Nephron progenitor cell (in vitro differentiated cells): ENCODE data around the gene GTF2A1L.

ENCODE experiments used
- DNase-seq: peaks from one replicate; pipeline ENCODE4 v3.0.0; 2021
- H3K27ac Mint-ChIP-seq: 2 replicates; pipeline ENCODE4 v1.8.0; 2021; ENCODE audit warnings: mild to moderate bottlenecking, moderate library complexity, mixed read lengths
- H3K27me3 Mint-ChIP-seq: 2 replicates; pipeline ENCODE4 v1.8.0; 2021; ENCODE audit warnings: mild to moderate bottlenecking, low read depth, mixed read lengths; ENCODE audit not compliant: poor library complexity
- H3K36me3 Mint-ChIP-seq: 2 replicates; pipeline ENCODE4 v1.8.0; 2021; ENCODE audit warnings: low read depth, mixed read lengths
- H3K4me1 Mint-ChIP-seq: 2 replicates; pipeline ENCODE4 v1.8.0; 2021; ENCODE audit warnings: mixed read lengths
- H3K4me3 Mint-ChIP-seq: 2 replicates; pipeline ENCODE4 v1.8.0; 2021; ENCODE audit warnings: mild to moderate bottlenecking, moderate library complexity, mixed read lengths
- H3K9me3 Mint-ChIP-seq: 2 replicates; pipeline ENCODE4 v1.8.0; 2021; ENCODE audit warnings: mild to moderate bottlenecking, moderate library complexity, mixed read lengths
- TF ChIP-seq, protein P1 (sequence below): fragments of 200-600 bp; sonication (generic); IDR thresholded peaks from 2 replicates; pipeline ENCODE4 v1.5.0; 2021; ENCODE audit warnings: antibody characterized with exemption

GTF2A1L gene

DNA sequence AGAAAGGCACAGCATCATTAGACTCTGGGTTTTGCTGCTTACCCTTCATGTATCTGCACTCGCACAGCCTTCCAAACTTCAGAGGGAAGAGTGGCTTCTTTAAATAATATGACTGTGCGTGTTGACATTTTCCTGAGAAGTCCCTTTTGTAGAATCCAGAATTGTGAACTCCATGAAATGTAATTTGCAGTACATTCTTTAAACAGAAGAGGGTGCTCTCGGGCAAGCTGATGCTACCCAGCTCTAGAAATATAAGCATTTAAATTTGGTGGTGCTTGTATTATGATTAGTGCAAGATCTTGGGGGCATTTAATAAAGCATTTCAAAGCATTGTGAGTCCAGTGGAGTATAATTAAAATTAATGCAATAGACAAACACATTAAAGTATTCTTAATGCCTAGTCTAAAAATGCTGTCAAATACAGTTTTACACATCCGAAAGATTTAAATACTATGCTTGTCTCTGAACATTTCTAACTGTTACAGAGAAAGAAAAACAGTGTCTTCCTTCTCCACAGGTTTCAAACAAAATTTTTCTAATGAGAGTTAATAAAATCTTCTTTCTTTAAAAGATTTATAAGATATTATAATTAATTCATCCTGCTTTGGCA lies 17.3 kb upstream of the GTF2A1L start:
- peak; percentile 22 for DNase-seq
- no peaks in the 10 kb centered on the region for H3K9me3 Mint-ChIP-seq
- no peaks in the 10 kb centered on the region for H3K4me1 Mint-ChIP-seq
- no peak overlapping the region for H3K27ac Mint-ChIP-seq
- H3K36me3 Mint-ChIP-seq: peaks cover 9% of the 10 kb centered on the region
- H3K27me3 Mint-ChIP-seq: no peaks in the 10 kb centered on the region
- TF ChIP-seq, protein P1, sequence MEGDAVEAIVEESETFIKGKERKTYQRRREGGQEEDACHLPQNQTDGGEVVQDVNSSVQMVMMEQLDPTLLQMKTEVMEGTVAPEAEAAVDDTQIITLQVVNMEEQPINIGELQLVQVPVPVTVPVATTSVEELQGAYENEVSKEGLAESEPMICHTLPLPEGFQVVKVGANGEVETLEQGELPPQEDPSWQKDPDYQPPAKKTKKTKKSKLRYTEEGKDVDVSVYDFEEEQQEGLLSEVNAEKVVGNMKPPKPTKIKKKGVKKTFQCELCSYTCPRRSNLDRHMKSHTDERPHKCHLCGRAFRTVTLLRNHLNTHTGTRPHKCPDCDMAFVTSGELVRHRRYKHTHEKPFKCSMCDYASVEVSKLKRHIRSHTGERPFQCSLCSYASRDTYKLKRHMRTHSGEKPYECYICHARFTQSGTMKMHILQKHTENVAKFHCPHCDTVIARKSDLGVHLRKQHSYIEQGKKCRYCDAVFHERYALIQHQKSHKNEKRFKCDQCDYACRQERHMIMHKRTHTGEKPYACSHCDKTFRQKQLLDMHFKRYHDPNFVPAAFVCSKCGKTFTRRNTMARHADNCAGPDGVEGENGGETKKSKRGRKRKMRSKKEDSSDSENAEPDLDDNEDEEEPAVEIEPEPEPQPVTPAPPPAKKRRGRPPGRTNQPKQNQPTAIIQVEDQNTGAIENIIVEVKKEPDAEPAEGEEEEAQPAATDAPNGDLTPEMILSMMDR: peak; percentile 75
- no peak overlapping the region for H3K4me3 Mint-ChIP-seq

DNA sequence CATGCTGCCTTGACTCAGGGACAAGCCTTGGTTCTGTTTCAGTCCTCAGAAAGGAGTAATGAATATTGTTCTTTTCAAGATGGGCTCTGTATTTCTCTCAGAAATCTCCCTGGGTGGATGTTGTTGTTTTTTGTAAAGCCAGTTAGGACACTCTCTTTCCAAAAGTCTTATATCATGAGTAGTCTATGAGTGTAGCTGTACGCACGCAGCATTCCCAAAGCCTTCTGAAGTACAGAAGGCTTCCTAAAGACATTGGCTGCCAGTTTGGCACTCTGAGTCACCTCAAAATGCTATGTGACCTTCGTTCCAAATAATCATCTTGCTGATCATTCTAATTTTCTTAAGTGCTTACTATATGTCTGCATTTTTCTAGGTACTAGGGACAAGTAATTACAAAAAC lies 16.7 kb upstream of the GTF2A1L start:
- TF ChIP-seq, protein P1: no peak
- Mint-ChIP-seq H3K4me1 (no peaks in the 10 kb centered on the region), H3K4me3 (no peak overlapping the region), H3K9me3 (no peaks in the 10 kb centered on the region), H3K27ac (no peak overlapping the region), H3K27me3 (no peaks in the 10 kb centered on the region), H3K36me3 (peaks cover 5% of the 10 kb centered on the region)
- DNase-seq: no peak

DNA sequence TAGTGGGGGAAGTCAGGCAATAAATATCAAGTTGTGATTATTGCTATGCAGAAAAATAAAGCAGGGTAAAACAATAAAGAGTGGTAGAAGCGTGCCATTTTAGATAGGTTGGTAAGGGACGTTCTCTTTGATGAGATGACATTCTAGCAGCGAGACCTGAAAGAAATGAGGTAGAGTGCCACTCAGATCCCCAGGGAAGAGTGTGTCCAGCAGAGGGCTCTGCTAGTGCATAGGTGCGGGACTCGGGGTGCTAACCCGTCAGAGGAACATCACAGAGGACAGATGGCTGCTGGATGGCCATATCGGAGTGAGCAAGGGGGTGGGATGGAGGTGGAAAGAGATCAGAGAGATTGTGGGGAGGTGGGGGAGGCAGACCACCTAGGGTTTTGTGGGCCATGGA lies 16.3 kb upstream of the GTF2A1L start:
- Mint-ChIP-seq H3K4me3 (no peak overlapping the region), H3K27me3 (no peaks in the 10 kb centered on the region), H3K9me3 (no peaks in the 10 kb centered on the region), H3K27ac (no peak overlapping the region), H3K36me3 (peaks cover 5% of the 10 kb centered on the region), H3K4me1 (no peaks in the 10 kb centered on the region)
- TF ChIP-seq, protein P1: no peak
- DNase-seq: peak; percentile 22

DNA sequence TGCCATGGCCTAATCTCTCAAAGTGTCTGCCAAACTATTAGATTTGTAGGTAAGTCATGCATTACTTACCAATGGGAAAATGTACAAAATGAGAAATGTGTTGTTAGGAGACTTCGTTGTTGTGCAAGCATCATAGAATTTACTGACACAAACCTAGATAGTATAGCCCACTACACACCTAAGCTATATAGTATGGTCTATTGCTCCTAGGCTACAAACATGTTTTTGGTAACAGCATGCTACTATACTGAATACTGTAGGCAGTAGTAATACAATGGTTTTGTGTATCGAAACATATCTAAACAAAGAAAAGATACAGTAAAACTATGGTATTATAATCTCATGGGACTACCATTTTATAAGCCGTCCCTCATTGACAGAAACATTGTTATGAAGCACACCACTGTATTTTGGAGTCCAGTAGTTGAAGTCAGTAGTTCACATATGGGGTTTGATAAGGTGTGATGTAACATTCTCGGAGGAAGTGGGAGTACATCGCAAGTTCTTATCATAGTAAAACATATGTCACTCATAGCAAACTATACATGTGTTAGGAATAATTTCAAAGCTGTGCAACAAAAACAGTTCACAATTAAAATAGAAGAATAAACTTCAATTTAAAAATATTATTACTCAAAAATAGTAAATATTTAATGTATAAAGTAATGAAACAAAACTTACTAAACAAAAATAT lies 12.0 kb upstream of the GTF2A1L start:
- TF ChIP-seq, protein P1: no peak
- H3K27me3 Mint-ChIP-seq: no peaks in the 10 kb centered on the region
- H3K4me1 Mint-ChIP-seq: no peaks in the 10 kb centered on the region
- H3K36me3 Mint-ChIP-seq: peaks cover 5% of the 10 kb centered on the region
- H3K4me3 Mint-ChIP-seq: no peak overlapping the region
- H3K9me3 Mint-ChIP-seq: no peaks in the 10 kb centered on the region
- H3K27ac Mint-ChIP-seq: no peak overlapping the region
- no peak for DNase-seq

DNA sequence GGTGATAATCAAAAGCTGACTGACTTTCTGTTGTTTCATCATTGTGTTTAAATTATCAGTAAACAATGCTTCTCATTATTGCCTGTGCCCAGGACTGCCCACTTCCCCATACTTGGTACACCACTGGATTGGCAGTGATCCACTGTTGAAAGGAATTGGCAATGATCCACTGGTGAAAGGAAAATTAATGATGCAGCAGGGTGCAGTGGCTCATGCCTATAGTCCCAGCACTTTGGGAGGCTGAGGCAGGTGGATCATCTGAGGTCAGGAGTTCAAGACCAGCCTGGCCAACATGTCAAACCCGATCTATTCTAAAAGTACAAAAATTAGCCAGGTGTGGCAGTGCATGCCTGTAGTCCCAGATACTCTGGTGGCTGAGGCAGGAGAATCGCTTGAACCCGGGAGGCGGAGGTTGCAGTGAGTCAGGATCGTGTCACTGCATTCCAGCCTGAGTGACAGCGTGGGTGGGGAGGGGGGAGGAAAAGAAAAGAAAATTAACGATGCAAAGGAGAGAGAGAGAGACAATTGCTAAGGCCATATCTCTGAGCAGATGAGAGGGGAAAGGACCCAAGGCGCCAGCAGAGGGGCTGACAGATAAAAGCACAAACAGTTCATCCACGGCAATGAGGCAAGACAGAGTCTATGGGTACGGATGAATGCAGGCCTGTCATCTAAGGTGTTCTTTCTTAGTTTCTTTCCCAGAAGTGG lies 10.2 kb upstream of the GTF2A1L start:
- H3K36me3 Mint-ChIP-seq: peaks cover 5% of the 10 kb centered on the region
- H3K4me1 Mint-ChIP-seq: no peaks in the 10 kb centered on the region
- H3K4me3 Mint-ChIP-seq: no peak overlapping the region
- H3K9me3 Mint-ChIP-seq: peaks cover 2% of the 10 kb centered on the region
- H3K27ac Mint-ChIP-seq: peak overlapping the region; percentile 51
- TF ChIP-seq, protein P1: no peak
- DNase-seq: no peak
- no peaks in the 10 kb centered on the region for H3K27me3 Mint-ChIP-seq
